Liver (tissue), 9 donors: ENCODE measurements around the gene PON1. TPM values are rescaled to one million over a fixed set of nuclear protein-coding genes. Genes with fewer than 3 reads are reported as not detected.

Experiments used
- DNase-seq: peaks from one replicate; pipeline ENCODE4 v3.0.0-alpha.2; 2017; ENCODE audit warnings: low spot score
- H3K27ac ChIP-seq, 2 donors: one replicate each; pipeline ENCODE4 v1.7.0; 2013; ENCODE audit warnings: inconsistent platforms in 2 of 2, low read length in 2 of 2, control low read depth in 1 of 2, low read depth in 1 of 2, mild to moderate bottlenecking in 1 of 2
- H3K27me3 ChIP-seq, 4 donors: one replicate each; pipeline versions ENCODE4 v1.6.1 to v1.7.0; 2013; ENCODE audit warnings: low read length in 3 of 4, inconsistent platforms in 1 of 4, mild to moderate bottlenecking in 1 of 4, moderate library complexity in 1 of 4; ENCODE audit not compliant: control insufficient read depth in 4 of 4, insufficient read depth in 4 of 4
- H3K36me3 ChIP-seq, 4 donors: one replicate each; pipeline versions ENCODE4 v1.6.1 to v1.7.0; 2013; ENCODE audit warnings: low read length in 3 of 4, mild to moderate bottlenecking in 3 of 4, low read depth in 1 of 4, moderate library complexity in 1 of 4; ENCODE audit not compliant: control insufficient read depth in 4 of 4, insufficient read depth in 3 of 4
- H3K4me1 ChIP-seq, 4 donors: one replicate each; pipeline versions ENCODE4 v1.6.1 to v1.7.0; 2013; ENCODE audit warnings: low read length in 3 of 4, mild to moderate bottlenecking in 3 of 4, moderate library complexity in 1 of 4; ENCODE audit not compliant: control insufficient read depth in 4 of 4, insufficient read depth in 4 of 4
- H3K4me3 ChIP-seq, 3 donors: one replicate each; pipeline versions ENCODE4 v1.6.1 to v1.7.0; 2013; ENCODE audit warnings: low read length in 3 of 3, control low read depth in 1 of 3, low read depth in 1 of 3, mild to moderate bottlenecking in 1 of 3
- H3K9ac ChIP-seq, 2 donors: one replicate each; pipeline ENCODE4 v1.7.0; 2013; ENCODE audit warnings: low read length in 2 of 2, mild to moderate bottlenecking in 2 of 2, moderate library complexity in 2 of 2, control low read depth in 1 of 2, low read depth in 1 of 2
- H3K9me3 ChIP-seq, 4 donors: one replicate each; pipeline versions ENCODE4 v1.6.1 to v1.7.0; 2013; ENCODE audit warnings: low read length in 3 of 4; ENCODE audit not compliant: control insufficient read depth in 4 of 4
- EGR1 ChIP-seq, 2 donors: IDR thresholded peaks; 2 replicates each; pipeline ENCODE4 v1.6.1; 2016 to 2018; ENCODE audit warnings: antibody characterized with exemption in 2 of 2, low read depth in 2 of 2
- FOXA2 ChIP-seq: IDR thresholded peaks from 2 replicates; pipeline ENCODE4 v1.6.1; 2016; ENCODE audit warnings: antibody characterized with exemption
- GABPA ChIP-seq, 2 donors: IDR thresholded peaks in 1 of 2; conservative IDR thresholded peaks in 1 of 2; 2 replicates each; pipeline ENCODE4 v1.6.1; 2016; ENCODE audit warnings: antibody characterized with exemption in 2 of 2, mild to moderate bottlenecking in 1 of 2, moderate library complexity in 1 of 2
- HNF4A ChIP-seq, 2 donors: conservative IDR thresholded peaks; 2 replicates each; pipeline ENCODE4 v1.6.1; 2016; ENCODE audit warnings: antibody characterized with exemption in 2 of 2, mild to moderate bottlenecking in 2 of 2
- HNF4G ChIP-seq: IDR thresholded peaks from 2 replicates; pipeline ENCODE4 v1.6.1; 2016; ENCODE audit warnings: antibody characterized with exemption
- JUND ChIP-seq, 2 donors: IDR thresholded peaks; 2 replicates each; pipeline ENCODE4 v1.6.1; 2016; ENCODE audit warnings: antibody characterized with exemption in 2 of 2
- MAX ChIP-seq: IDR thresholded peaks from 2 replicates; pipeline ENCODE4 v1.6.1; 2016; ENCODE audit warnings: antibody characterized with exemption
- NR2F2 ChIP-seq: IDR thresholded peaks from 2 replicates; pipeline ENCODE4 v1.6.1; 2016; ENCODE audit warnings: antibody characterized with exemption
- REST ChIP-seq: IDR thresholded peaks from 2 replicates; pipeline ENCODE4 v1.6.1; 2016; ENCODE audit warnings: antibody characterized with exemption, mild to moderate bottlenecking
- RXRA ChIP-seq, 2 donors: IDR thresholded peaks; 2 replicates each; pipeline ENCODE4 v1.6.1; 2017 to 2018; ENCODE audit warnings: antibody characterized with exemption in 2 of 2, mild to moderate bottlenecking in 1 of 2
- SP1 ChIP-seq: IDR thresholded peaks from 2 replicates; pipeline ENCODE4 v1.6.1; 2018; ENCODE audit warnings: antibody characterized with exemption, mild to moderate bottlenecking
- TAF1 ChIP-seq: conservative IDR thresholded peaks from 2 replicates; pipeline ENCODE4 v1.6.1; 2016; ENCODE audit warnings: antibody characterized with exemption, mild to moderate bottlenecking
- YY1 ChIP-seq: IDR thresholded peaks from 2 replicates; pipeline ENCODE4 v1.6.1; 2016; ENCODE audit warnings: antibody characterized with exemption, mild to moderate bottlenecking
- WGBS: extraction: QIAGEN DNeasy Blood & Tissue Kit; methylation state at CpG from one replicate; pipeline ENCODE4 v1.1.7; 2013; 5-methylcytosine and 5-hydroxymethylcytosine counted together
- polyA plus RNA-seq, 2 donors: library from polyadenylated mRNA; stranded (reverse) in 1 of 2; unstranded in 1 of 2; fragments of 200-250 nt in 1 of 2; fragments of >200 nt in 1 of 2; fragmentation: Nextera tagmentation in 1 of 2; extraction: Ambion mirVana in 1 of 2; gene quantifications; one replicate each; pipeline versions ENCODE4 v1.2.1 to v1.2.3, GENCODE V29; 2013 to 2015
- total RNA-seq, 2 donors: library from RNA; depleted of rRNA; stranded (reverse); fragments of >200 nt; gene quantifications; one replicate each; pipeline ENCODE4 v1.2.3, GENCODE V29; 2014
- TF ChIP-seq, protein P1 (sequence below): IDR thresholded peaks from 2 replicates; pipeline ENCODE4 v1.6.1; 2016; ENCODE audit warnings: antibody characterized with exemption
- TF ChIP-seq, protein P2 (sequence below): IDR thresholded peaks from 2 replicates; pipeline ENCODE4 v1.6.1; 2016; ENCODE audit warnings: antibody characterized with exemption
- donor health status: healthy.
- donor health status: healthy.
- donor health status: healthy.
- donor health status: healthy.
- donor health status: healthy.

PON1 gene
- total and polyA plus RNA-seq, 4 donors = 54.8 to 1,101 (median 207) TPM

GRCh38 chr7:95322854-95323253, 1.5 kb downstream of the PON1 start:
- Histone ChIP-seq H3K27ac (peak overlapping the region; percentile 75 to 82), H3K36me3 (no peaks in the 10 kb centered on the region), H3K9me3 (no peaks in the 10 kb centered on the region), H3K4me3 (peak overlapping the region; percentile 43 to 88 (median 61)), H3K4me1 (peaks cover 2 to 46% (median 39%) of the 10 kb centered on the region in 4 donors), H3K9ac (peak overlapping the region; percentile 67 to 91), H3K27me3 (no peaks in the 10 kb centered on the region)
- no peak for DNase-seq
- WGBS = 27% methylated on average over 2 of the region's 2 CpGs
- TF ChIP-seq FOXA2 (no peak), HNF4G (peak; percentile 5), EGR1 (IDR thresholded peaks at IDR 0.05; ENCODE audit: low read depth in 2 of 2) (peak in 1 of 2 donors; percentile 24)

- TF ChIP-seq SP1 = no peak
- TF ChIP-seq EGR1 (IDR thresholded peaks at IDR 0.05; ENCODE audit: low read depth in 2 of 2) = no peak
- TF ChIP-seq, protein P1, sequence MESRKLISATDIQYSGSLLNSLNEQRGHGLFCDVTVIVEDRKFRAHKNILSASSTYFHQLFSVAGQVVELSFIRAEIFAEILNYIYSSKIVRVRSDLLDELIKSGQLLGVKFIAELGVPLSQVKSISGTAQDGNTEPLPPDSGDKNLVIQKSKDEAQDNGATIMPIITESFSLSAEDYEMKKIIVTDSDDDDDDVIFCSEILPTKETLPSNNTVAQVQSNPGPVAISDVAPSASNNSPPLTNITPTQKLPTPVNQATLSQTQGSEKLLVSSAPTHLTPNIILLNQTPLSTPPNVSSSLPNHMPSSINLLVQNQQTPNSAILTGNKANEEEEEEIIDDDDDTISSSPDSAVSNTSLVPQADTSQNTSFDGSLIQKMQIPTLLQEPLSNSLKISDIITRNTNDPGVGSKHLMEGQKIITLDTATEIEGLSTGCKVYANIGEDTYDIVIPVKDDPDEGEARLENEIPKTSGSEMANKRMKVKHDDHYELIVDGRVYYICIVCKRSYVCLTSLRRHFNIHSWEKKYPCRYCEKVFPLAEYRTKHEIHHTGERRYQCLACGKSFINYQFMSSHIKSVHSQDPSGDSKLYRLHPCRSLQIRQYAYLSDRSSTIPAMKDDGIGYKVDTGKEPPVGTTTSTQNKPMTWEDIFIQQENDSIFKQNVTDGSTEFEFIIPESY = no peak
- TF ChIP-seq HNF4A (conservative IDR thresholded peaks at IDR 0.05) = no peak
- no peak for TF ChIP-seq GABPA (IDR thresholded peaks at IDR 0.05 in 1 of 2, conservative IDR thresholded peaks at IDR 0.05 in 1 of 2)
- TF ChIP-seq HNF4G = no peak
- no peak for TF ChIP-seq REST
- no peak for TF ChIP-seq NR2F2
- TF ChIP-seq JUND (IDR thresholded peaks at IDR 0.05) = no peak
- TF ChIP-seq, protein P2, sequence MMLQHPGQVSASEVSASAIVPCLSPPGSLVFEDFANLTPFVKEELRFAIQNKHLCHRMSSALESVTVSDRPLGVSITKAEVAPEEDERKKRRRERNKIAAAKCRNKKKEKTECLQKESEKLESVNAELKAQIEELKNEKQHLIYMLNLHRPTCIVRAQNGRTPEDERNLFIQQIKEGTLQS = no peak
- TF ChIP-seq TAF1 = no peak
- TF ChIP-seq YY1 = no peak
- TF ChIP-seq MAX = no peak
- TF ChIP-seq RXRA (IDR thresholded peaks at IDR 0.05) = no peak
- WGBS = 28% methylated on average over 8 of the region's 8 CpGs
- peak overlapping the region; percentile 43 to 88 (median 61) for H3K4me3 ChIP-seq
- H3K9ac ChIP-seq = peak overlapping the region; percentile 67 to 91
- H3K27ac ChIP-seq = peak overlapping the region; percentile 75 to 82
- H3K4me1 ChIP-seq = peaks cover 2 to 48% (median 43%) of the 10 kb centered on the region in 4 donors
- no peaks in the 10 kb centered on the region for H3K27me3 ChIP-seq
- no peaks in the 10 kb centered on the region for H3K36me3 ChIP-seq
- DNase-seq = no peak
- H3K9me3 ChIP-seq = no peaks in the 10 kb centered on the region
Measured at GRCh38 chr7:95322396-95322795, 1.9 kb downstream of the PON1 start.
